ENCODE data around the gene KRTAP5-4. TPM values are rescaled to one million over a fixed set of nuclear protein-coding genes. Genes with fewer than 3 reads are reported as not detected.

The KRTAP5-4 gene
- total and polyA plus RNA-seq, 2 experiments from 2014 or later, result not detected

- H2AFZ ChIP-seq, result no peak overlapping the region
- H3K27ac ChIP-seq, result no peak overlapping the region
- H3K79me2 ChIP-seq (ENCODE audit: insufficient read depth), result no peaks in the 10 kb centered on the region
- H3K4me3 ChIP-seq, result no peak overlapping the region
- H3K9ac ChIP-seq, result no peak overlapping the region
- 70 to 75% methylated on average over 14 of the region's 14 CpGs for WGBS, 2 experiments (ENCODE audit: low coverage in 1 of 2, low lambda C conversion rate in 2 of 2, missing lambda C conversion rate in 2 of 2)
- H3K36me3 ChIP-seq (ENCODE audit: low read depth), result no peaks in the 10 kb centered on the region
- H3K9me2 ChIP-seq (ENCODE audit: insufficient read depth), result no peaks in the 10 kb centered on the region
- no peaks in the 10 kb centered on the region for H4K20me1 ChIP-seq (ENCODE audit: insufficient read depth)
- H3K27me3 ChIP-seq (replicated peaks; ENCODE audit: insufficient read depth), result peaks cover 19% of the 10 kb centered on the region
- H3K4me2 ChIP-seq (ENCODE audit: unreplicated experiment), result no peak overlapping the region
- H3K4me1 ChIP-seq (ENCODE audit: insufficient read depth), result no peaks in the 10 kb centered on the region
- H3K9me3 ChIP-seq (ENCODE audit: low read depth), result no peaks in the 10 kb centered on the region
- DNase-seq, result no peak
- TF ChIP-seq EZH2 (IDR thresholded peaks at IDR 0.05; ENCODE audit: insufficient read depth, poor library complexity, severe bottlenecking) (no peak), EZH2phosphoT487 (IDR thresholded peaks at IDR 0.05; ENCODE audit: insufficient read depth, low read depth) (no peak)
- no peaks in the 10 kb centered on the region for H3F3A ChIP-seq (ENCODE audit: insufficient read depth)
- in situ Hi-C loops (cut with MboI), result no loop called here
Observed at GRCh38 chr11:1659506-1659905, 37.6 kb upstream of the KRTAP5-4 start.

- H3K4me1 ChIP-seq (ENCODE audit: insufficient read depth), result no peaks in the 10 kb centered on the region
- no peak overlapping the region for H2AFZ ChIP-seq
- no peak overlapping the region for H3K9ac ChIP-seq
- no peak for DNase-seq
- 46 to 49% methylated on average over 7 of the region's 7 CpGs for WGBS, 2 experiments (ENCODE audit: low coverage in 1 of 2, low lambda C conversion rate in 2 of 2, missing lambda C conversion rate in 2 of 2)
- no peaks in the 10 kb centered on the region for H4K20me1 ChIP-seq (ENCODE audit: insufficient read depth)
- no peaks in the 10 kb centered on the region for H3K9me2 ChIP-seq (ENCODE audit: insufficient read depth)
- no peaks in the 10 kb centered on the region for H3K36me3 ChIP-seq (ENCODE audit: low read depth)
- no peaks in the 10 kb centered on the region for H3F3A ChIP-seq (ENCODE audit: insufficient read depth)
- H3K9me3 ChIP-seq (ENCODE audit: low read depth), result no peaks in the 10 kb centered on the region
- no peaks in the 10 kb centered on the region for H3K79me2 ChIP-seq (ENCODE audit: insufficient read depth)
- H3K4me2 ChIP-seq (ENCODE audit: unreplicated experiment), result no peak overlapping the region
- H3K4me3 ChIP-seq, result no peak overlapping the region
- H3K27ac ChIP-seq, result no peak overlapping the region
- in situ Hi-C loops (cut with MboI), result no loop called here
- H3K27me3 ChIP-seq (replicated peaks; ENCODE audit: insufficient read depth), result peaks cover 23% of the 10 kb centered on the region
- TF ChIP-seq EZH2 (IDR thresholded peaks at IDR 0.05; ENCODE audit: insufficient read depth, poor library complexity, severe bottlenecking) (no peak), EZH2phosphoT487 (IDR thresholded peaks at IDR 0.05; ENCODE audit: insufficient read depth, low read depth) (no peak)
Observed at GRCh38 chr11:1656670-1657069, 34.7 kb upstream of the KRTAP5-4 start.

- WGBS, 2 experiments (ENCODE audit: low coverage in 1 of 2, low lambda C conversion rate in 2 of 2, missing lambda C conversion rate in 2 of 2), result 57 to 65% methylated on average over 9 of the region's 9 CpGs
- Histone ChIP-seq H3F3A (ENCODE audit: insufficient read depth) (no peaks in the 10 kb centered on the region), H3K9me3 (ENCODE audit: low read depth) (no peaks in the 10 kb centered on the region), H4K20me1 (ENCODE audit: insufficient read depth) (no peaks in the 10 kb centered on the region), H3K4me1 (ENCODE audit: insufficient read depth) (no peaks in the 10 kb centered on the region), H3K9ac (no peak overlapping the region), H3K9me2 (ENCODE audit: insufficient read depth) (no peaks in the 10 kb centered on the region), H2AFZ (no peak overlapping the region), H3K4me2 (ENCODE audit: unreplicated experiment) (no peak overlapping the region), H3K79me2 (ENCODE audit: insufficient read depth) (no peaks in the 10 kb centered on the region), H3K36me3 (ENCODE audit: low read depth) (no peaks in the 10 kb centered on the region), H3K4me3 (no peak overlapping the region), H3K27me3 (replicated peaks; ENCODE audit: insufficient read depth) (peaks cover 26% of the 10 kb centered on the region), H3K27ac (no peak overlapping the region)
- TF ChIP-seq EZH2 (IDR thresholded peaks at IDR 0.05; ENCODE audit: insufficient read depth, poor library complexity, severe bottlenecking), result no peak
- no peak for TF ChIP-seq EZH2phosphoT487 (IDR thresholded peaks at IDR 0.05; ENCODE audit: insufficient read depth, low read depth)
- DNase-seq, result no peak
- in situ Hi-C loops (cut with MboI), result no loop called here
Observed at GRCh38 chr11:1656061-1656441, 34.1 kb upstream of the KRTAP5-4 start.

- Histone ChIP-seq H3F3A (ENCODE audit: insufficient read depth) (no peaks in the 10 kb centered on the region), H3K27ac (no peak overlapping the region), H3K4me3 (no peak overlapping the region), H4K20me1 (ENCODE audit: insufficient read depth) (no peaks in the 10 kb centered on the region), H2AFZ (no peak overlapping the region), H3K36me3 (ENCODE audit: low read depth) (no peaks in the 10 kb centered on the region), H3K79me2 (ENCODE audit: insufficient read depth) (no peaks in the 10 kb centered on the region), H3K4me2 (ENCODE audit: unreplicated experiment) (no peak overlapping the region), H3K27me3 (replicated peaks; ENCODE audit: insufficient read depth) (peaks cover 25% of the 10 kb centered on the region), H3K4me1 (ENCODE audit: insufficient read depth) (no peaks in the 10 kb centered on the region), H3K9ac (no peak overlapping the region), H3K9me3 (ENCODE audit: low read depth) (no peaks in the 10 kb centered on the region), H3K9me2 (ENCODE audit: insufficient read depth) (no peaks in the 10 kb centered on the region)
- WGBS, 2 experiments (ENCODE audit: low coverage in 1 of 2, low lambda C conversion rate in 2 of 2, missing lambda C conversion rate in 2 of 2), result 64 to 66% methylated on average over 24 to 25 of the region's 26 CpGs
- DNase-seq, result no peak
- in situ Hi-C loops (cut with MboI), result no loop called here
- no peak for TF ChIP-seq EZH2 (IDR thresholded peaks at IDR 0.05; ENCODE audit: insufficient read depth, poor library complexity, severe bottlenecking)
- no peak for TF ChIP-seq EZH2phosphoT487 (IDR thresholded peaks at IDR 0.05; ENCODE audit: insufficient read depth, low read depth)
Observed at GRCh38 chr11:1655168-1656060, 33.5 kb upstream of the KRTAP5-4 start.

Measured in GM23248 (cell line).